H1 (cell line): ENCODE measurements around the gene SLC7A5. TPM values are rescaled to one million over a fixed set of nuclear protein-coding genes. Genes with fewer than 3 reads are reported as not detected.

Experiments
- CTCF ChIA-PET: fragments of 300-600 bp; sonication (Branson Sonifier 250); formaldehyde crosslinking; loops from one replicate; lab custom pipeline; 2021; ENCODE audit not compliant: partially characterized antibody; lab: Charles Lee
- POLR2A ChIA-PET: fragments of 300-600 bp; sonication (Branson Sonifier 250); formaldehyde crosslinking; loops from one replicate; lab custom pipeline; 2021; ENCODE audit warnings: inconsistent platforms; ENCODE audit not compliant: partially characterized antibody; lab: Charles Lee
- DNase-seq, 2 experiments: peaks; one replicate each; pipeline versions ENCODE4 v3.0.0 to v3.0.0-alpha.2; 2010 to 2022; ENCODE audit warnings: low spot score in 2 of 2, low read depth in 1 of 2, mixed read lengths in 1 of 2
- FAIRE-seq: peaks from 2 replicates; lab custom pipeline; 2011; peaks lifted over from hg19 to GRCh38; lab: Jason Lieb, UNC
- H2AFZ ChIP-seq: 2 replicates; pipeline ENCODE4 v1.8.1; 2012; ENCODE audit warnings: low read length, inconsistent platforms
- H2AK5ac ChIP-seq: 2 replicates; pipeline ENCODE4 v1.6.1; 2013; ENCODE audit warnings: low read depth, low read length
- H2BK120ac ChIP-seq: replicated peaks from 2 replicates; pipeline ENCODE3; 2013; ENCODE audit warnings: low read depth, low read length, inconsistent platforms
- H2BK12ac ChIP-seq: 2 replicates; pipeline ENCODE4 v1.6.1; 2013; ENCODE audit warnings: low read depth, low read length
- H2BK15ac ChIP-seq: 2 replicates; pipeline ENCODE4 v1.6.1; 2013; ENCODE audit warnings: low read length
- H2BK20ac ChIP-seq: 2 replicates; pipeline ENCODE4 v1.6.1; 2013; ENCODE audit warnings: low read length
- H2BK5ac ChIP-seq: 2 replicates; pipeline ENCODE4 v1.6.1; 2013; ENCODE audit warnings: low read depth, low read length
- H3K14ac ChIP-seq: 2 replicates; pipeline ENCODE4 v1.6.1; 2013; ENCODE audit warnings: inconsistent platforms; ENCODE audit not compliant: insufficient read length
- H3K18ac ChIP-seq: 2 replicates; pipeline ENCODE4 v1.6.1; 2013; ENCODE audit warnings: low read length; ENCODE audit errors: extremely low read depth
- H3K23ac ChIP-seq: 2 replicates; pipeline ENCODE4 v1.6.1; 2013; ENCODE audit warnings: inconsistent platforms; ENCODE audit not compliant: insufficient read length
- H3K23me2 ChIP-seq: 2 replicates; pipeline ENCODE4 v1.6.1; 2013; ENCODE audit warnings: low read depth, low read length
- H3K27ac ChIP-seq: 2 replicates; pipeline ENCODE4 v1.6.1; 2011; ENCODE audit warnings: low read depth, low read length, inconsistent platforms
- H3K27me3 ChIP-seq, 4 experiments: replicated peaks in 1 of 4; 1 replicate in 1 of 4; 2 replicates in 3 of 4; pipeline versions ENCODE4 v1.6.1 to v1.8.1; 2011 to 2013; ENCODE audit warnings: low read length in 3 of 4, mild to moderate bottlenecking in 3 of 4, inconsistent platforms in 2 of 4, mixed read lengths in 2 of 4, moderate library complexity in 1 of 4; ENCODE audit not compliant: control insufficient read depth in 3 of 4, insufficient read depth in 3 of 4; ENCODE audit errors: extremely low read depth in 1 of 4
- H3K36me3 ChIP-seq, 4 experiments: 2 replicates each; pipeline versions ENCODE4 v1.6.1 to v1.8.1; 2011 to 2013; ENCODE audit warnings: mild to moderate bottlenecking in 4 of 4, low read length in 3 of 4, moderate library complexity in 2 of 4, control low read depth in 1 of 4, inconsistent platforms in 1 of 4; ENCODE audit not compliant: insufficient read depth in 4 of 4, control insufficient read depth in 2 of 4
- H3K4ac ChIP-seq: replicated peaks from 2 replicates; pipeline ENCODE3; 2013; ENCODE audit warnings: low read length, low read depth, mixed read lengths, inconsistent platforms; ENCODE audit not compliant: insufficient read length
- H3K4me1 ChIP-seq, 4 experiments: replicated peaks in 1 of 4; 1 replicate in 1 of 4; 2 replicates in 3 of 4; pipeline versions ENCODE4 v1.6.1 to v1.8.1; 2011 to 2013; ENCODE audit warnings: low read length in 3 of 4, inconsistent platforms in 2 of 4, mixed read lengths in 1 of 4; ENCODE audit not compliant: insufficient read depth in 4 of 4, control insufficient read depth in 3 of 4
- H3K4me2 ChIP-seq, 2 experiments: 2 replicates each; pipeline versions ENCODE4 v1.6.1 to v1.8.1; 2011 to 2013; ENCODE audit warnings: low read depth in 2 of 2, low read length in 2 of 2, control low read depth in 1 of 2, inconsistent platforms in 1 of 2, mild to moderate bottlenecking in 1 of 2; ENCODE audit not compliant: insufficient read depth in 1 of 2
- H3K4me3 ChIP-seq, 4 experiments: fragments of 200-600, 300-600 bp in 1 of 4; sonication (generic), shearing (Covaris generic), sonication (Bioruptor Twin) in 1 of 4; 2 replicates each; pipeline versions ENCODE4 v1.5.1 to v1.8.1; 2011 to 2016; ENCODE audit warnings: low read length in 4 of 4, low read depth in 3 of 4, control low read depth in 2 of 4, inconsistent platforms in 2 of 4, mild to moderate bottlenecking in 2 of 4, mixed read lengths in 1 of 4, moderate library complexity in 1 of 4; ENCODE audit not compliant: insufficient read depth in 2 of 4; ENCODE audit errors: extremely low read depth in 1 of 4
- H3K56ac ChIP-seq: replicated peaks from 2 replicates; pipeline ENCODE3; 2013; ENCODE audit warnings: low read depth, mild to moderate bottlenecking, mixed read lengths, low read length, inconsistent platforms; ENCODE audit not compliant: insufficient read length
- H3K79me1 ChIP-seq: 2 replicates; pipeline ENCODE4 v1.6.1; 2013; ENCODE audit warnings: low read depth, low read length, control low read depth
- H3K79me2 ChIP-seq, 2 experiments: 2 replicates each; pipeline versions ENCODE4 v1.6.1 to v1.8.1; 2012 to 2013; ENCODE audit warnings: low read length in 2 of 2, mild to moderate bottlenecking in 2 of 2, inconsistent platforms in 1 of 2; ENCODE audit not compliant: insufficient read depth in 2 of 2, control insufficient read depth in 1 of 2
- H3K9ac ChIP-seq, 4 experiments: replicated peaks in 1 of 4; 1 replicate in 1 of 4; 2 replicates in 3 of 4; pipeline versions ENCODE4 v1.6.1 to v1.8.1; 2011 to 2013; ENCODE audit warnings: low read depth in 3 of 4, low read length in 3 of 4, control low read depth in 2 of 4, mild to moderate bottlenecking in 2 of 4, moderate library complexity in 2 of 4, inconsistent platforms in 1 of 4; ENCODE audit errors: extremely low read depth in 1 of 4
- H3K9me3 ChIP-seq, 2 experiments: 2 replicates each; pipeline versions ENCODE4 v1.6.1 to v1.8.1; 2012 to 2013; ENCODE audit warnings: mild to moderate bottlenecking in 2 of 2, moderate library complexity in 2 of 2, control low read depth in 1 of 2, inconsistent platforms in 1 of 2, low read depth in 1 of 2, low read length in 1 of 2, mixed read lengths in 1 of 2; ENCODE audit not compliant: insufficient read depth in 2 of 2
- H4K20me1 ChIP-seq, 2 experiments: replicated peaks in 1 of 2; 2 replicates each; pipeline versions ENCODE3 to v1.8.1; 2011 to 2013; ENCODE audit warnings: inconsistent platforms in 2 of 2, low read length in 2 of 2, mild to moderate bottlenecking in 1 of 2; ENCODE audit not compliant: insufficient read depth in 2 of 2, control insufficient read depth in 1 of 2
- H4K5ac ChIP-seq: 2 replicates; pipeline ENCODE4 v1.6.1; 2013; ENCODE audit warnings: low read length, low read depth, mixed read lengths, inconsistent platforms; ENCODE audit not compliant: insufficient read length
- H4K8ac ChIP-seq: 2 replicates; pipeline ENCODE4 v1.8.0; 2013; ENCODE audit warnings: mild to moderate bottlenecking, moderate library complexity, low read length, inconsistent platforms; ENCODE audit not compliant: insufficient read depth; ENCODE audit errors: extremely low read depth
- H4K91ac ChIP-seq: replicated peaks from 2 replicates; pipeline ENCODE3; 2013; ENCODE audit warnings: low read length, mixed read lengths, inconsistent platforms; ENCODE audit not compliant: insufficient read length
- BCL11A ChIP-seq, 2 experiments: IDR thresholded peaks; one replicate each; pipeline ENCODE4 v1.6.1; 2011; ENCODE audit warnings: low read depth in 2 of 2, low read length in 2 of 2, mild to moderate bottlenecking in 2 of 2
- CHD1 ChIP-seq: IDR thresholded peaks from 2 replicates; pipeline ENCODE4 v1.6.1; 2012; ENCODE audit warnings: low read depth, low read length, improper control_type of control experiment
- KDM4A ChIP-seq: IDR thresholded peaks from one replicate; pipeline ENCODE4 v1.7.1; 2012; ENCODE audit warnings: low read depth, mild to moderate bottlenecking, moderate library complexity, low read length, inconsistent platforms; ENCODE audit not compliant: severe bottlenecking
- POLR2AphosphoS5 ChIP-seq: IDR thresholded peaks from 2 replicates; pipeline ENCODE4 v1.6.1; 2011; ENCODE audit warnings: low read depth, low read length
- RNF2 ChIP-seq: fragments of 200-900, 300-1000 bp; sonication (generic); IDR thresholded peaks from 2 replicates; pipeline ENCODE4 v1.7.1; 2016; ENCODE audit warnings: borderline replicate concordance, low read depth, mild to moderate bottlenecking, antibody characterized with exemption, low read length; ENCODE audit not compliant: poor library complexity, severe bottlenecking; ENCODE audit errors: missing control alignments
- SIRT6 ChIP-seq: IDR thresholded peaks from one replicate; pipeline ENCODE4 v1.7.1; 2012; ENCODE audit warnings: low read length, inconsistent platforms
- SP1 ChIP-seq: IDR thresholded peaks from 2 replicates; pipeline ENCODE4 v1.6.1; 2011; ENCODE audit warnings: low read depth, low read length
- SUZ12 ChIP-seq: fragments of 200-600 bp; sonication (generic); IDR thresholded peaks from 2 replicates; pipeline ENCODE4 v1.6.1; 2012; ENCODE audit warnings: mild to moderate bottlenecking, inconsistent platforms, low read length, moderate library complexity, mixed read lengths
- TCF12 ChIP-seq: IDR thresholded peaks from 2 replicates; pipeline ENCODE4 v1.6.1; 2011; ENCODE audit warnings: low read depth, mild to moderate bottlenecking, low read length
- USF2 ChIP-seq: IDR thresholded peaks from 2 replicates; pipeline ENCODE4 v1.6.1; 2011; ENCODE audit warnings: low read length, improper control_type of control experiment
- YY1 ChIP-seq: IDR thresholded peaks from 2 replicates; pipeline ENCODE4 v1.6.1; 2011; ENCODE audit warnings: low read depth, mild to moderate bottlenecking, low read length
- ZNF274 ChIP-seq: IDR thresholded peaks from 2 replicates; pipeline ENCODE4 v1.7.0; 2012; ENCODE audit warnings: low read length, borderline replicate concordance; ENCODE audit errors: extremely low read depth
- WGBS, 2 experiments: shearing (Covaris generic) in 1 of 2; methylation state at CpG; one replicate each; pipeline versions ENCODE4 v1.1.6 to v1.1.7; 2013 to 2015; ENCODE audit warnings: low lambda C conversion rate in 2 of 2, mixed read lengths in 2 of 2, inconsistent platforms in 1 of 2, low coverage in 1 of 2, missing lambda C conversion rate in 1 of 2; ENCODE audit not compliant: insufficient replicate concordance in 2 of 2, insufficient coverage in 1 of 2, insufficient read length in 1 of 2; ENCODE audit errors: extremely low coverage in 1 of 2, missing lambda C conversion rate in 1 of 2; 5-methylcytosine and 5-hydroxymethylcytosine counted together
- polyA plus RNA-seq, 7 experiments: library from polyadenylated mRNA; depleted of rRNA in 3 of 7; stranded (reverse) in 5 of 7; unstranded in 2 of 7; fragments of >200 nt in 5 of 7; fragments of 200-250 nt in 2 of 7; gene quantifications; 1 replicate in 5 of 7; 2 replicates in 1 of 7; 4 replicates in 1 of 7; pipeline versions ENCODE4 v1.2.1 to v1.2.3, GENCODE V29; 2011 to 2013; ENCODE audit warnings: missing spikeins in 2 of 7, mixed read lengths in 2 of 7
- total RNA-seq: library from RNA; stranded (reverse); fragmentation: NEBNext Ultra II Directional; extraction: Animal tissue kit (Norgen Biotek cat#: 25700); gene quantifications from 2 replicates; pipeline ENCODE4 v1.2.1, GENCODE V29; 2021

Gene SLC7A5
- total and polyA plus RNA-seq, 2 of the 8 experiments (the other 6 are each of a cell fraction or from before 2014, with no cell fraction given), result 68.2 to 341 TPM

DNA sequence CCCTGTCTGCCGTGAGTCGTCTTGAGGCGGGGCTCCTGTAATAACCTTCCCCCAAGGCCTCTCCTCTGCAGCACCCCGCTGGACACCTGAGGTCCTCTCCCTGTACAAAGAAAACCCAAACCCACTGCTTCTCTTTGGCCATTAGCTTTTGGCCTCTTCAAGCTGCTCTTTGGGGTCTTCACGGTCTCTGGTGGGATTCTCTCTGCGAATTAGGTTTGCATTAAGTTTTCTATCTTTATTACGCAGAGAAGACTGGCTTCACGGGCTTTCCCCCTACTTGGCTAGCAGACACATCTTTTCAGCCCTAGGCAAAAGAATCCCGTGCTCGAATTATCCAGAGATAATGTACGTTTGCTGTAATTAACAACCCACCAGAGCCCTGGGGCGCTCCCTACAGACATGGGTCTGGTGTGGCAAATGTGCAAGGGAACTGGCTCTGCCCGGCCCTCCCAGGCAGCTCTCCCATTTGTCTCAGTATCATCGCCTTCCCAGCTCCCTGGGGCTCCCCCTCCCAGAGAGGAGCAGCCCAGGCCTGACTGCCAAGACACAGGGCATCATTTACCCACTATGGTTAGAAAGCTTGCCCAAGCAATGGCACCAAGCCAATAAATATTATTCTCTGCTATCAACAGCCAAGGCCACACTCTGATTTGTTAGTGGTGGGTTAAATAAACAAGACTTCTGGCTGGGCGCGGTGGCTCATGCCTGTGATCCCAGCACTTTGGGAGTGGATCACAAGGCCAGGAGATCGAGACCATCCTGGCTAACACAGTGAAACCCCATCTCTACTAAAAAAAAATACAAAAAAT, 78.8 kb downstream of the SLC7A5 start:
- no peak overlapping the region for H2BK12ac ChIP-seq
- H3K56ac ChIP-seq, result no peak overlapping the region
- ChIA-PET CTCF (interaction anchor here (0.7 to 4.6 kb wide), 18 partner anchors 10 to 149 kb away, joined by 3 to 44 read pairs (median 5); no protein-coding TSS in a partner anchor), POLR2A (interaction anchor here (0.6 to 3.4 kb wide), 9 partner anchors 11 to 208 kb away, joined by 3 to 18 read pairs (median 3); no protein-coding TSS in a partner anchor)
- H3K9ac ChIP-seq, result no peak overlapping the region
- WGBS, 2 experiments, result 90% methylated on average over 17 of the region's 17 CpGs; no CpG with 5 or more reads in 1 of the 2 experiments
- no peak overlapping the region for H4K8ac ChIP-seq
- no peaks in the 10 kb centered on the region for H3K27me3 ChIP-seq
- no peaks in the 10 kb centered on the region for H3K36me3 ChIP-seq
- no peak overlapping the region for H3K27ac ChIP-seq
- no peak overlapping the region for H4K5ac ChIP-seq
- no peak overlapping the region for H3K23ac ChIP-seq
- H3K18ac ChIP-seq, result no peak overlapping the region
- no peak overlapping the region for H3K4me2 ChIP-seq
- H3K4ac ChIP-seq, result no peak overlapping the region
- H3K9me3 ChIP-seq, result no peaks in the 10 kb centered on the region
- H3K79me2 ChIP-seq, result no peaks in the 10 kb centered on the region
- no peak overlapping the region for H2BK120ac ChIP-seq
- no peak overlapping the region for H2BK5ac ChIP-seq
- H3K23me2 ChIP-seq, result no peaks in the 10 kb centered on the region
- no peaks in the 10 kb centered on the region for H3K79me1 ChIP-seq
- no peak overlapping the region for H2BK15ac ChIP-seq
- no peak overlapping the region for H3K4me3 ChIP-seq
- H2BK20ac ChIP-seq, result no peak overlapping the region
- no peak for DNase-seq
- no peaks in the 10 kb centered on the region for H3K4me1 ChIP-seq
- no peak overlapping the region for H2AFZ ChIP-seq
- no peak overlapping the region for H4K91ac ChIP-seq
- H2AK5ac ChIP-seq, result no peak overlapping the region
- H3K14ac ChIP-seq, result no peak overlapping the region
- no peaks in the 10 kb centered on the region for H4K20me1 ChIP-seq
- no peak for FAIRE-seq
- TF ChIP-seq SIRT6, result no peak
- no peak for TF ChIP-seq CHD1
- no peak for TF ChIP-seq RNF2
- no peak for TF ChIP-seq USF2
- TF ChIP-seq TCF12, result no peak
- TF ChIP-seq SP1, result no peak
- TF ChIP-seq YY1, result no peak
- TF ChIP-seq ZNF274, result no peak
- no peak for TF ChIP-seq BCL11A (IDR thresholded peaks at IDR 0.05; ENCODE audit: low read depth in 2 of 2, low read length in 2 of 2)
- no peak for TF ChIP-seq SUZ12
- no peak for TF ChIP-seq POLR2AphosphoS5
- no peak for TF ChIP-seq KDM4A
